A549 (cell line): ENCODE data around the gene ANO8. TPM values are rescaled to one million over a fixed set of nuclear protein-coding genes. Genes with fewer than 3 reads are reported as not detected.

Experiments
- ATAC-seq, 2 experiments: fragments of 200-7000 bp in 1 of 2; fragments of >200 bp in 1 of 2; cut with Nextera tagmentation in 1 of 2; cut with Tn5 transposase in 1 of 2; 3 replicates each; pipeline versions ENCODE4 v1.8.0 to v1.9.1; 2018 to 2020; ENCODE audit warnings: mild to moderate bottlenecking in 1 of 2, moderate library complexity in 1 of 2
- CTCF ChIA-PET: fragments of 300-600 bp; sonication (Branson Sonifier 250); formaldehyde crosslinking; extraction: SDS; loops from one replicate; lab custom pipeline; 2021; ENCODE audit warnings: antibody characterized with exemption, inconsistent platforms; lab: Yijun Ruan, JAX
- POLR2A ChIA-PET: fragments of 350-600 bp; formaldehyde crosslinking; extraction: SDS; loops from one replicate; lab custom pipeline; 2021; ENCODE audit warnings: antibody characterized with exemption, inconsistent platforms; lab: Yijun Ruan, JAX
- DNase-seq, 2 experiments: peaks; one replicate each; pipeline versions ENCODE4 v3.0.0 to v3.0.0-alpha.2; 2011 to 2016; ENCODE audit warnings: low read depth in 1 of 2, low spot score in 1 of 2
- FAIRE-seq: peaks from 2 replicates; lab custom pipeline; 2011; peaks lifted over from hg19 to GRCh38; lab: Jason Lieb, UNC
- H3K27ac ChIP-seq, 2 experiments: fragments of >200 bp; sonication (Bioruptor Twin); formaldehyde crosslinking; 3 replicates each; pipeline ENCODE4 v1.5.1; 2016 to 2017
- H3K4me1 ChIP-seq: fragments of >200 bp; sonication (Bioruptor Twin); formaldehyde crosslinking; 3 replicates; pipeline ENCODE4 v1.6.1; 2016
- H3K4me2 ChIP-seq: fragments of >200 bp; sonication (Bioruptor Twin); formaldehyde crosslinking; 3 replicates; pipeline ENCODE4 v1.6.1; 2016
- H3K4me3 ChIP-seq: fragments of >200 bp; sonication (Bioruptor Twin); formaldehyde crosslinking; 3 replicates; pipeline ENCODE4 v1.5.1; 2016
- H3K9me3 ChIP-seq: fragments of >200 bp; sonication (Bioruptor Twin); formaldehyde crosslinking; 3 replicates; pipeline ENCODE4 v1.6.1; 2016
- CBX2 ChIP-seq: fragments of 200-600 bp; sonication (generic); IDR thresholded peaks from 2 replicates; pipeline ENCODE4 v1.6.1; 2016; ENCODE audit warnings: low read depth, mild to moderate bottlenecking, borderline replicate concordance
- CEBPB ChIP-seq, 2 experiments: fragments of >200 bp in 1 of 2; sonication (Bioruptor Twin) in 1 of 2; formaldehyde crosslinking in 1 of 2; IDR thresholded peaks; 2 replicates each; pipeline ENCODE4 v1.6.1; 2012 to 2016
- CHD4 ChIP-seq: fragments of 200-600 bp; sonication (generic); IDR thresholded peaks from 2 replicates; pipeline ENCODE4 v1.6.1; 2016; ENCODE audit warnings: antibody characterized with exemption, mild to moderate bottlenecking, borderline replicate concordance
- CTCF ChIP-seq: fragments of >200 bp; sonication (Bioruptor Twin); formaldehyde crosslinking; IDR thresholded peaks from 3 replicates; pipeline ENCODE4 v1.5.1; 2016
- E2F6 ChIP-seq: IDR thresholded peaks from 2 replicates; pipeline ENCODE4 v1.6.1; 2012; ENCODE audit warnings: low read depth, borderline replicate concordance
- EHF ChIP-seq: fragments of 250-450 bp; sonication (Bioruptor Pico); IDR thresholded peaks from 2 replicates; pipeline ENCODE4 v1.5.0; 2020; ENCODE audit warnings: mild to moderate bottlenecking
- GATA3 ChIP-seq: IDR thresholded peaks from 2 replicates; pipeline ENCODE4 v1.6.1; 2012; ENCODE audit warnings: borderline replicate concordance
- HOXB13 ChIP-seq: fragments of 250-450 bp; sonication (Bioruptor Pico); IDR thresholded peaks from 2 replicates; pipeline ENCODE4 v1.5.0; 2020; ENCODE audit warnings: low read depth, mild to moderate bottlenecking, moderate library complexity
- JUN ChIP-seq, 2 experiments: fragments of >200 bp; sonication (Bioruptor Twin); formaldehyde crosslinking; IDR thresholded peaks; 2 replicates in 1 of 2; 3 replicates in 1 of 2; pipeline ENCODE4 v1.6.1; 2016 to 2017
- KDM1A ChIP-seq: fragments of 200-600 bp; sonication (generic); IDR thresholded peaks from 2 replicates; pipeline ENCODE4 v1.6.1; 2016; ENCODE audit warnings: low read depth, mild to moderate bottlenecking
- MAX ChIP-seq: IDR thresholded peaks from 2 replicates; pipeline ENCODE4 v1.6.1; 2012
- PBX3 ChIP-seq: IDR thresholded peaks from 2 replicates; pipeline ENCODE4 v1.6.1; 2012
- POLR2A ChIP-seq: IDR thresholded peaks from 2 replicates; pipeline ENCODE4 v1.6.1; 2012; ENCODE audit warnings: mild to moderate bottlenecking, low read length
- RARB ChIP-seq: fragments of 250-450 bp; sonication (Bioruptor Pico); IDR thresholded peaks from 2 replicates; pipeline ENCODE4 v1.8.0; 2021; ENCODE audit warnings: mild to moderate bottlenecking, moderate library complexity
- REST ChIP-seq: fragments of 200-600 bp; sonication (generic); IDR thresholded peaks from 2 replicates; pipeline ENCODE4 v1.6.1; 2016; ENCODE audit warnings: antibody characterized with exemption, mild to moderate bottlenecking, moderate library complexity
- TFCP2L1 ChIP-seq: fragments of 250-450 bp; sonication (Bioruptor Pico); IDR thresholded peaks from 2 replicates; pipeline ENCODE4 v1.5.0; 2021; ENCODE audit warnings: mild to moderate bottlenecking
- USF2 ChIP-seq: fragments of 450-650 bp; IDR thresholded peaks from 2 replicates; pipeline ENCODE4 v1.6.1; 2014; ENCODE audit warnings: antibody characterized with exemption
- WGBS: methylation state at CpG from one replicate; pipeline ENCODE4 v1.1.6; 2017; ENCODE audit errors: missing lambda C conversion rate; 5-methylcytosine and 5-hydroxymethylcytosine counted together
- polyA plus RNA-seq, 4 experiments: library from polyadenylated mRNA; depleted of rRNA in 3 of 4; stranded (reverse); fragments of >200 nt; fragmentation: RNase III in 1 of 4; extraction: RNeasy Plus Mini Kit Qiagen cat#74134 plus additional on column Dnase treatment in 1 of 4; gene quantifications; 2 replicates in 3 of 4; 3 replicates in 1 of 4; pipeline ENCODE4 v1.2.3, GENCODE V29; 2011 to 2017

Gene ANO8
- polyA plus RNA-seq, 2 of the 4 experiments (the other 2 are of a cell fraction), result 2.2 to 5.5 TPM

- TF ChIP-seq RARB (CRISPR knock-in tag) (no peak), GATA3 (no peak), PBX3 (peak; percentile 96), CEBPB (IDR thresholded peaks at IDR 0.05) (no peak), JUN (IDR thresholded peaks at IDR 0.05) (0 out of 5 replicates have a peak, but pooled peaks of 1 of the 2 experiments have one; percentile 30), POLR2A (peak; percentile 43), KDM1A (no peak), E2F6 (no peak), MAX (peak; percentile 41; the same call in 1 of the 2 replicates), USF2 (peak; percentile 62), CHD4 (no peak), CTCF (peak; percentile 40), EHF (CRISPR knock-in tag) (no peak), REST (no peak), CBX2 (no peak), HOXB13 (CRISPR knock-in tag) (no peak), TFCP2L1 (CRISPR knock-in tag) (no peak)
- TF ChIP-seq, all 56 proteins: peak for 6
- peak; percentile 77 to 85 for ATAC-seq
- ChIA-PET POLR2A (no interaction called here), CTCF (interaction anchor here (2.2 to 8.7 kb wide), 2 partner anchors 10 to 83 kb away, joined by 8 to 98 read pairs; no protein-coding TSS in a partner anchor)
- DNase-seq, result peak; percentile 71 to 95
- peak within 1 kb of the TSS; percentile 87 to 95 for H3K27ac ChIP-seq
- H3K4me3 ChIP-seq, result peak within 1 kb of the TSS; percentile 65
- peaks cover 28% of the 10 kb centered on the region for H3K4me1 ChIP-seq
- H3K4me2 ChIP-seq, result peak within 1 kb of the TSS; percentile 93
- 3% methylated on average over 11 of the region's 52 CpGs for WGBS
- H3K9me3 ChIP-seq, result no peaks in the 10 kb centered on the region
- FAIRE-seq, result no peak
These were observed 31.3 kb downstream of the ANO8 start, which contains the start of gene ABHD8 for GRCh38 chr19:17303167-17303939. ABHD8 (minus strand) TSS chr19:17303425; CDS start chr19:17301616, 1,809 bp downstream.
